H1 (cell line): Measurements from ENCODE around the gene ITGB5. TPM values are rescaled to one million over a fixed set of nuclear protein-coding genes. Genes with fewer than 3 reads are reported as not detected.
A peak's percentile ranks its signal among the peaks of the same experiment; 100 is the strongest.

Experiments used
- CTCF ChIA-PET: fragments of 300-600 bp; sonication (Branson Sonifier 250); formaldehyde crosslinking; loops from one replicate; lab custom pipeline; 2021; ENCODE audit not compliant: partially characterized antibody; lab: Charles Lee
- POLR2A ChIA-PET: fragments of 300-600 bp; sonication (Branson Sonifier 250); formaldehyde crosslinking; loops from one replicate; lab custom pipeline; 2021; ENCODE audit warnings: inconsistent platforms; ENCODE audit not compliant: partially characterized antibody; lab: Charles Lee
- DNase-seq, 2 experiments: peaks; one replicate each; pipeline versions ENCODE4 v3.0.0 to v3.0.0-alpha.2; 2010 to 2022; ENCODE audit warnings: low spot score in 2 of 2, low read depth in 1 of 2, mixed read lengths in 1 of 2
- FAIRE-seq: peaks from 2 replicates; lab custom pipeline; 2011; peaks lifted over from hg19 to GRCh38; lab: Jason Lieb, UNC
- H2AFZ ChIP-seq: 2 replicates; pipeline ENCODE4 v1.8.1; 2012; ENCODE audit warnings: low read length, inconsistent platforms
- H2AK5ac ChIP-seq: 2 replicates; pipeline ENCODE4 v1.6.1; 2013; ENCODE audit warnings: low read depth, low read length
- H2BK120ac ChIP-seq: replicated peaks from 2 replicates; pipeline ENCODE3; 2013; ENCODE audit warnings: low read depth, low read length, inconsistent platforms
- H2BK12ac ChIP-seq: 2 replicates; pipeline ENCODE4 v1.6.1; 2013; ENCODE audit warnings: low read depth, low read length
- H2BK15ac ChIP-seq: 2 replicates; pipeline ENCODE4 v1.6.1; 2013; ENCODE audit warnings: low read length
- H2BK20ac ChIP-seq: 2 replicates; pipeline ENCODE4 v1.6.1; 2013; ENCODE audit warnings: low read length
- H2BK5ac ChIP-seq: 2 replicates; pipeline ENCODE4 v1.6.1; 2013; ENCODE audit warnings: low read depth, low read length
- H3K14ac ChIP-seq: 2 replicates; pipeline ENCODE4 v1.6.1; 2013; ENCODE audit warnings: inconsistent platforms; ENCODE audit not compliant: insufficient read length
- H3K18ac ChIP-seq: 2 replicates; pipeline ENCODE4 v1.6.1; 2013; ENCODE audit warnings: low read length; ENCODE audit errors: extremely low read depth
- H3K23ac ChIP-seq: 2 replicates; pipeline ENCODE4 v1.6.1; 2013; ENCODE audit warnings: inconsistent platforms; ENCODE audit not compliant: insufficient read length
- H3K23me2 ChIP-seq: 2 replicates; pipeline ENCODE4 v1.6.1; 2013; ENCODE audit warnings: low read depth, low read length
- H3K27ac ChIP-seq: 2 replicates; pipeline ENCODE4 v1.6.1; 2011; ENCODE audit warnings: low read depth, low read length, inconsistent platforms
- H3K27me3 ChIP-seq, 4 experiments: replicated peaks in 1 of 4; 1 replicate in 1 of 4; 2 replicates in 3 of 4; pipeline versions ENCODE4 v1.6.1 to v1.8.1; 2011 to 2013; ENCODE audit warnings: low read length in 3 of 4, mild to moderate bottlenecking in 3 of 4, inconsistent platforms in 2 of 4, mixed read lengths in 2 of 4, moderate library complexity in 1 of 4; ENCODE audit not compliant: control insufficient read depth in 3 of 4, insufficient read depth in 3 of 4; ENCODE audit errors: extremely low read depth in 1 of 4
- H3K36me3 ChIP-seq, 4 experiments: 2 replicates each; pipeline versions ENCODE4 v1.6.1 to v1.8.1; 2011 to 2013; ENCODE audit warnings: mild to moderate bottlenecking in 4 of 4, low read length in 3 of 4, moderate library complexity in 2 of 4, control low read depth in 1 of 4, inconsistent platforms in 1 of 4; ENCODE audit not compliant: insufficient read depth in 4 of 4, control insufficient read depth in 2 of 4
- H3K4ac ChIP-seq: replicated peaks from 2 replicates; pipeline ENCODE3; 2013; ENCODE audit warnings: low read length, low read depth, mixed read lengths, inconsistent platforms; ENCODE audit not compliant: insufficient read length
- H3K4me1 ChIP-seq, 4 experiments: replicated peaks in 1 of 4; 1 replicate in 1 of 4; 2 replicates in 3 of 4; pipeline versions ENCODE4 v1.6.1 to v1.8.1; 2011 to 2013; ENCODE audit warnings: low read length in 3 of 4, inconsistent platforms in 2 of 4, mixed read lengths in 1 of 4; ENCODE audit not compliant: insufficient read depth in 4 of 4, control insufficient read depth in 3 of 4
- H3K4me2 ChIP-seq, 2 experiments: 2 replicates each; pipeline versions ENCODE4 v1.6.1 to v1.8.1; 2011 to 2013; ENCODE audit warnings: low read depth in 2 of 2, low read length in 2 of 2, control low read depth in 1 of 2, inconsistent platforms in 1 of 2, mild to moderate bottlenecking in 1 of 2; ENCODE audit not compliant: insufficient read depth in 1 of 2
- H3K4me3 ChIP-seq, 4 experiments: fragments of 200-600, 300-600 bp in 1 of 4; sonication (generic), shearing (Covaris generic), sonication (Bioruptor Twin) in 1 of 4; 2 replicates each; pipeline versions ENCODE4 v1.5.1 to v1.8.1; 2011 to 2016; ENCODE audit warnings: low read length in 4 of 4, low read depth in 3 of 4, control low read depth in 2 of 4, inconsistent platforms in 2 of 4, mild to moderate bottlenecking in 2 of 4, mixed read lengths in 1 of 4, moderate library complexity in 1 of 4; ENCODE audit not compliant: insufficient read depth in 2 of 4; ENCODE audit errors: extremely low read depth in 1 of 4
- H3K56ac ChIP-seq: replicated peaks from 2 replicates; pipeline ENCODE3; 2013; ENCODE audit warnings: low read depth, mild to moderate bottlenecking, mixed read lengths, low read length, inconsistent platforms; ENCODE audit not compliant: insufficient read length
- H3K79me1 ChIP-seq: 2 replicates; pipeline ENCODE4 v1.6.1; 2013; ENCODE audit warnings: low read depth, low read length, control low read depth
- H3K79me2 ChIP-seq, 2 experiments: 2 replicates each; pipeline versions ENCODE4 v1.6.1 to v1.8.1; 2012 to 2013; ENCODE audit warnings: low read length in 2 of 2, mild to moderate bottlenecking in 2 of 2, inconsistent platforms in 1 of 2; ENCODE audit not compliant: insufficient read depth in 2 of 2, control insufficient read depth in 1 of 2
- H3K9ac ChIP-seq, 4 experiments: replicated peaks in 1 of 4; 1 replicate in 1 of 4; 2 replicates in 3 of 4; pipeline versions ENCODE4 v1.6.1 to v1.8.1; 2011 to 2013; ENCODE audit warnings: low read depth in 3 of 4, low read length in 3 of 4, control low read depth in 2 of 4, mild to moderate bottlenecking in 2 of 4, moderate library complexity in 2 of 4, inconsistent platforms in 1 of 4; ENCODE audit errors: extremely low read depth in 1 of 4
- H3K9me3 ChIP-seq, 2 experiments: 2 replicates each; pipeline versions ENCODE4 v1.6.1 to v1.8.1; 2012 to 2013; ENCODE audit warnings: mild to moderate bottlenecking in 2 of 2, moderate library complexity in 2 of 2, control low read depth in 1 of 2, inconsistent platforms in 1 of 2, low read depth in 1 of 2, low read length in 1 of 2, mixed read lengths in 1 of 2; ENCODE audit not compliant: insufficient read depth in 2 of 2
- H4K20me1 ChIP-seq, 2 experiments: replicated peaks in 1 of 2; 2 replicates each; pipeline versions ENCODE3 to v1.8.1; 2011 to 2013; ENCODE audit warnings: inconsistent platforms in 2 of 2, low read length in 2 of 2, mild to moderate bottlenecking in 1 of 2; ENCODE audit not compliant: insufficient read depth in 2 of 2, control insufficient read depth in 1 of 2
- H4K5ac ChIP-seq: 2 replicates; pipeline ENCODE4 v1.6.1; 2013; ENCODE audit warnings: low read length, low read depth, mixed read lengths, inconsistent platforms; ENCODE audit not compliant: insufficient read length
- H4K8ac ChIP-seq: 2 replicates; pipeline ENCODE4 v1.8.0; 2013; ENCODE audit warnings: mild to moderate bottlenecking, moderate library complexity, low read length, inconsistent platforms; ENCODE audit not compliant: insufficient read depth; ENCODE audit errors: extremely low read depth
- H4K91ac ChIP-seq: replicated peaks from 2 replicates; pipeline ENCODE3; 2013; ENCODE audit warnings: low read length, mixed read lengths, inconsistent platforms; ENCODE audit not compliant: insufficient read length
- CHD2 ChIP-seq: IDR thresholded peaks from 2 replicates; pipeline ENCODE4 v1.6.1; 2012; ENCODE audit warnings: low read length, improper control_type of control experiment
- CTBP2 ChIP-seq: IDR thresholded peaks from 2 replicates; pipeline ENCODE4 v1.7.0; 2011; ENCODE audit warnings: borderline replicate concordance, mild to moderate bottlenecking, moderate library complexity, mixed read lengths, low read length; ENCODE audit not compliant: insufficient read depth, insufficient read length
- EP300 ChIP-seq, 2 experiments: IDR thresholded peaks; 1 replicate in 1 of 2; 2 replicates in 1 of 2; pipeline ENCODE4 v1.6.1; 2011 to 2012; ENCODE audit warnings: low read depth in 2 of 2, low read length in 2 of 2, mild to moderate bottlenecking in 2 of 2, borderline replicate concordance in 1 of 2, inconsistent platforms in 1 of 2, moderate library complexity in 1 of 2
- JUND ChIP-seq: IDR thresholded peaks from 2 replicates; pipeline ENCODE4 v1.6.1; 2011; ENCODE audit warnings: mild to moderate bottlenecking, improper control_type of control experiment, low read length
- PHF8 ChIP-seq: fragments of 200-600 bp; sonication (generic); conservative IDR thresholded peaks from 2 replicates; pipeline ENCODE4 v1.7.1; 2012; ENCODE audit warnings: low read depth, mild to moderate bottlenecking, inconsistent platforms, low read length, moderate library complexity
- RAD21 ChIP-seq, 2 experiments: IDR thresholded peaks in 1 of 2; conservative IDR thresholded peaks in 1 of 2; 2 replicates each; pipeline ENCODE4 v1.6.1; 2011; ENCODE audit warnings: low read depth in 2 of 2, low read length in 2 of 2, improper control_type of control experiment in 1 of 2, inconsistent platforms in 1 of 2, mild to moderate bottlenecking in 1 of 2, moderate library complexity in 1 of 2
- RXRA ChIP-seq: IDR thresholded peaks from 2 replicates; pipeline ENCODE4 v1.6.1; 2011; ENCODE audit warnings: low read depth, mild to moderate bottlenecking, low read length, moderate library complexity; ENCODE audit not compliant: insufficient read depth
- SIRT6 ChIP-seq: IDR thresholded peaks from one replicate; pipeline ENCODE4 v1.7.1; 2012; ENCODE audit warnings: low read length, inconsistent platforms
- SP4 ChIP-seq: IDR thresholded peaks from 2 replicates; pipeline ENCODE4 v1.6.1; 2012; ENCODE audit warnings: low read length, inconsistent platforms
- TBP ChIP-seq: IDR thresholded peaks from 2 replicates; pipeline ENCODE4 v1.6.1; 2011; ENCODE audit warnings: low read depth, low read length, improper control_type of control experiment
- WGBS, 2 experiments: shearing (Covaris generic) in 1 of 2; methylation state at CpG; one replicate each; pipeline versions ENCODE4 v1.1.6 to v1.1.7; 2013 to 2015; ENCODE audit warnings: low lambda C conversion rate in 2 of 2, mixed read lengths in 2 of 2, inconsistent platforms in 1 of 2, low coverage in 1 of 2, missing lambda C conversion rate in 1 of 2; ENCODE audit not compliant: insufficient replicate concordance in 2 of 2, insufficient coverage in 1 of 2, insufficient read length in 1 of 2; ENCODE audit errors: extremely low coverage in 1 of 2, missing lambda C conversion rate in 1 of 2; 5-methylcytosine and 5-hydroxymethylcytosine counted together
- polyA plus RNA-seq, 7 experiments: library from polyadenylated mRNA; depleted of rRNA in 3 of 7; stranded (reverse) in 5 of 7; unstranded in 2 of 7; fragments of >200 nt in 5 of 7; fragments of 200-250 nt in 2 of 7; gene quantifications; 1 replicate in 5 of 7; 2 replicates in 1 of 7; 4 replicates in 1 of 7; pipeline versions ENCODE4 v1.2.1 to v1.2.3, GENCODE V29; 2011 to 2013; ENCODE audit warnings: missing spikeins in 2 of 7, mixed read lengths in 2 of 7
- total RNA-seq: library from RNA; stranded (reverse); fragmentation: NEBNext Ultra II Directional; extraction: Animal tissue kit (Norgen Biotek cat#: 25700); gene quantifications from 2 replicates; pipeline ENCODE4 v1.2.1, GENCODE V29; 2021
- TF ChIP-seq, protein P1 (sequence below), 3 experiments: IDR thresholded peaks; 1 replicate in 2 of 3; 2 replicates in 1 of 3; pipeline versions ENCODE4 v1.5.1 to v1.6.1; 2011; ENCODE audit warnings: low read length in 3 of 3, mild to moderate bottlenecking in 3 of 3, inconsistent platforms in 2 of 3, low read depth in 1 of 3, moderate library complexity in 1 of 3; ENCODE audit not compliant: insufficient read depth in 1 of 3; ENCODE audit errors: control extremely low read depth in 1 of 3

The ITGB5 gene
- total and polyA plus RNA-seq, 2 of the 8 experiments (the other 6 are each of a cell fraction or from before 2014, with no cell fraction given), result 101 to 268 TPM

DNA sequence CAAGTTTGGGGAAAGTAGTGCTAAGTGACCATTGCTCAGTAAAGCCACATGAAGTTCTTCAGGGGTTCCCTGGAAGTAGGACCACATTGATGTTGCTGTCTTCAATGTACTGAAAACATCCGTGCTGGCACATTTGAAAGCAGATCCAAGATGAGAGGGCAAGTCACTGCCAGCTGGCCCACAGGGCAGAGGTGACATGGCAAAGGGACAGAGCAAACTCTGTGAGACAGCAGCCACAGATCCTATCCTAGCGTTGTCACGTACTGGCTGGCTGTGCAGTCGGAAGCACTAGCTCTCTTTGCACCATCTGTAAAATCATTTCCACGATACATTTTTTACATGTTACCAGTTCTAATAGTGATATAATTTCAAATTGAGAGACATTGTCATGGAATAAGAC, 33.6 kb upstream of the ITGB5 start:
- Histone ChIP-seq H3K79me2 (no peaks in the 10 kb centered on the region), H3K9me3 (no peaks in the 10 kb centered on the region), H3K23me2 (no peaks in the 10 kb centered on the region), H3K36me3 (no peaks in the 10 kb centered on the region), H2BK5ac (no peak overlapping the region), H3K79me1 (no peaks in the 10 kb centered on the region), H4K20me1 (no peaks in the 10 kb centered on the region), H3K4me2 (no peak overlapping the region), H2BK15ac (0 out of 2 replicates have a peak overlapping the region, but pooled peaks have one; percentile 88), H3K4ac (no peak overlapping the region), H3K4me1 (no peaks in the 10 kb centered on the region), H3K27me3 (no peaks in the 10 kb centered on the region; a peak in 1 of 7 replicates), H3K23ac (no peak overlapping the region), H4K91ac (no peak overlapping the region), H3K56ac (no peak overlapping the region), H2BK12ac (no peak overlapping the region), H2BK20ac (0 out of 2 replicates have a peak overlapping the region, but pooled peaks have one; percentile 50), H3K14ac (no peak overlapping the region), H4K5ac (no peak overlapping the region), H3K4me3 (no peak overlapping the region), H3K18ac (no peak overlapping the region), H3K9ac (peak overlapping the region in 1 of 4 experiments; percentile 35; a peak in 1 of 7 replicates), H3K27ac (no peak overlapping the region), H2BK120ac (no peak overlapping the region), H2AFZ (0 out of 2 replicates have a peak overlapping the region, but pooled peaks have one; percentile 25), H2AK5ac (no peak overlapping the region), H4K8ac (no peak overlapping the region)
- DNase-seq (no peak), FAIRE-seq (no peak)
- WGBS, 2 experiments, result 98% methylated on average over 5 of the region's 5 CpGs; no CpG with 5 or more reads in 1 of the 2 experiments
- ChIA-PET CTCF (interaction anchor here (0.9 to 10.5 kb wide), 4 partner anchors 15 to 52 kb away, joined by 3 to 126 read pairs (median 4); partner anchors contain the start of gene MUC13), POLR2A (no interaction called here)
- TF ChIP-seq RXRA (no peak), TBP (no peak), SP4 (no peak), EP300 (IDR thresholded peaks at IDR 0.05; ENCODE audit: borderline replicate concordance in 1 of 2, low read depth in 2 of 2, low read length in 2 of 2) (no peak), RAD21 (IDR thresholded peaks at IDR 0.05 in 1 of 2, conservative IDR thresholded peaks at IDR 0.05 in 1 of 2; ENCODE audit: low read depth in 2 of 2, low read length in 2 of 2) (no peak), CTBP2 (no peak), SIRT6 (no peak), CHD2 (no peak), PHF8 (no peak), JUND (no peak)
- TF ChIP-seq, protein P1, sequence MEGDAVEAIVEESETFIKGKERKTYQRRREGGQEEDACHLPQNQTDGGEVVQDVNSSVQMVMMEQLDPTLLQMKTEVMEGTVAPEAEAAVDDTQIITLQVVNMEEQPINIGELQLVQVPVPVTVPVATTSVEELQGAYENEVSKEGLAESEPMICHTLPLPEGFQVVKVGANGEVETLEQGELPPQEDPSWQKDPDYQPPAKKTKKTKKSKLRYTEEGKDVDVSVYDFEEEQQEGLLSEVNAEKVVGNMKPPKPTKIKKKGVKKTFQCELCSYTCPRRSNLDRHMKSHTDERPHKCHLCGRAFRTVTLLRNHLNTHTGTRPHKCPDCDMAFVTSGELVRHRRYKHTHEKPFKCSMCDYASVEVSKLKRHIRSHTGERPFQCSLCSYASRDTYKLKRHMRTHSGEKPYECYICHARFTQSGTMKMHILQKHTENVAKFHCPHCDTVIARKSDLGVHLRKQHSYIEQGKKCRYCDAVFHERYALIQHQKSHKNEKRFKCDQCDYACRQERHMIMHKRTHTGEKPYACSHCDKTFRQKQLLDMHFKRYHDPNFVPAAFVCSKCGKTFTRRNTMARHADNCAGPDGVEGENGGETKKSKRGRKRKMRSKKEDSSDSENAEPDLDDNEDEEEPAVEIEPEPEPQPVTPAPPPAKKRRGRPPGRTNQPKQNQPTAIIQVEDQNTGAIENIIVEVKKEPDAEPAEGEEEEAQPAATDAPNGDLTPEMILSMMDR (IDR thresholded peaks at IDR 0.05; ENCODE audit: control extremely low read depth in 1 of 3, insufficient read depth in 1 of 3, low read depth in 1 of 3, low read length in 3 of 3), result no peak
